CD4-positive, alpha-beta T cell treated with Interleukin-12 subunit alpha and Interleukin-12 subunit beta, for 1 hour (primary cell): ENCODE data around the gene EPDR1.

Source experiments
- DNase-seq: peaks from one replicate; pipeline ENCODE4 v3.0.0-alpha.2; 2020

EPDR1 gene

DNA sequence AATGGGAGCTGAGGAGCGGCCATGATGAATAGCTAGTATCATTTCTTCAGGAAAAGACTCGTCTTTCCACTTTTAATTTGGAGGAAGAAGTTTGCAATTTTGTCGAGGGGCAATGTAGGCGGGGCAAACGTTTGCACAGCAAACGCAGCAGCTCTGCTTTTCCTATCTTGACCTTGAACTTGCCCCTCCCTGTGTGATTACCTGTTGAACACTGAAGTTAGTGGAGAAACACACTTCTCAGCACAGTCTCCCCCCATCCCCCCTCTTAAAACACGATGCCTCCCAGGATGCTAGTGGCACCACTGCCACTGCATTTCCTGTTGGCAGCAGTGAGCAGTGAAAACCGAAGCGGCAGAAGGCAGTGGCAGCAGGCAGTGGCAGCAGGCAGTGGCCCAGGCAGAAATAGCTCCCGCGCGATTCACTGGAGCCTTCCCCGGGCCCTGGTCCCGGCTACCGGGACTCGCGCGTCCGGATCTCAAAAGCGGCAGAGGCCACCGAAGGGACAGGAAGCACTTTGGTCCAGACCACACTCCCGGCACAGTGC is at the start of gene EPDR1:
TSS of gene EPDR1 (plus strand) at position 336 of the 544 bp plus-strand sequence. CDS start 300 bp downstream, outside the sequence.
- peak; percentile 28 for DNase-seq

DNA sequence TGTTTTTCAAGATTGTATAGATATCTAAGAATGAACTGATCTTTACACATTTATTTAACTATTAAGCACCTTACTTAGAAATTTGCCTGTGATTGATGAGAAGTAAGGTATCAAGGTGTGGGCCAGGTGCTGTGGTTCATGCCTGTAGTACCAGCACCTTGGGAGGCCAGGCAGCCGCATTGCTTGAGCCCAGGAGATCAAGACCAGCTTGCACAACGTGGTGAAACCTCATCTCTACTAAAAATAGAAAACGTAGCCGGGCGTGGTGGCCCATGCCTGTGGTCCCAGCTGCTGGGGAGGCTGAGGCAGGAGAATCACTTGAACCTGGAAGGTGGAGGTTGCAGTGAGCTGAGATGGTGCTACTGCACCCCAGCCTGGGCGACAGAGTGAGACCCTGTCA is 38.4 kb upstream of the EPDR1 start:
- DNase-seq: no peak

DNA sequence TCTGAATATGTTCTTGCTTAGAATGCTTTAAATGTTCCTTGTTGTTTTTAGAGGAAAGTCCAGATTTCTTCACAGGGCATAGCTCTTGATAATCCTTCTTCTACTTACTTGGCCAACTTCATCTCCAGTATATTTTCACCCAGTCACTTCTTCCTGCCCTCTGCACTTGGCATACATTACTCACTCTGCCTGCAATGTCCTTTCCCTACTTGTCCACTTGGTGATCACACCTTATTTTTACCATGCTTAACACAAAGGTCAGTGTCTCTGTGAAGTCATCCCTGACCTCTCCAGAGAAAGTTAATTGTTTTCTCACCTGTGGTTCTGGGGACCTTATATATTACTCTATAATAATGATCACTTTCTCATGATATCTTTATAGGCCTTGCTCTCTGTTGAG is 27.1 kb upstream of the EPDR1 start:
- DNase-seq: no peak

DNA sequence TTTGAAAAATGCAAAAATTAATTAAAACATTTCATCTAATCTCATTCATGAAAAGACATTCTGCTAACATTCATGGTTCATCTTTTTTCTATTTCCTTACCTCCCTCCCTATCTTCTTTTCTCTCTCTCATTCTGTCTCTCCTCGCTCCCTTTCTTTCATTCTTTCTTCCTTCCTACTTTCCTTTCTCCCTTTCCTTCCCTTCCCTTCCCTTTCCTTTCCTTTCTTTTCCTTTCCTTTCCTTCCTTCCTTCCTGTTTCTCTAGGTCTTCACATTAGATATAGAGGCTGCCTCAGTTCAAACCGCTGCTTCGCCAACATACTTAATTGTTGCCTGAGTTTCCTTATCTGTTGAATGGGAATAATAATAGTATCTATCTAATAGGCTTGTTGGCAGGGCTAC is 25.8 kb upstream of the EPDR1 start:
- no peak for DNase-seq

DNA sequence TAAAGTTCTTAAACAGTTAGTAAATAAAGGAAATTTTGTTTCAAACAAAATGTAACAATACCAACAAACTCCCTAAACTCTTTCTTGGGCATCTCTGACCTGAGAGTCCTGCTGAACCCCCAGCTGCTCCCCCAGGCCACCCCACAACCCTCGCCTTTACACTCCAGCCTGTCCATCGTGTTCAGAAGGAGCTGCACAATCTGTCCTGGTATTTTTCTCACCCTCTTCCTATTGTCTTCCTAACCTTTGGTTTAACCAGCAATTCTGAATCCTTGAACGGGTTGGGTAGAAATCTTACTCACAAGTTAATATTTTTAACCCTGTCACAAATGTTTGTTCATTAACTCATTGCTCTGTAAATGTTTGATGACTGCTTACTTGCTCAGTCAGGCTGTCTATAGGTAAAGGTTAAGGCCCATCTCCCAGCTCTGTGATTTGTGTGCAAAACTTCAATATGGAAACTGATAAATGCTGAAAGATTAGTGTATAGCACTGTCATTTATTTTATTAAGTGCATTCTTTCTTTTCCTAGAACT is 20.7 kb upstream of the EPDR1 start:
- DNase-seq: no peak

- DNase-seq: no peak
These were observed 19.1 kb upstream of the EPDR1 start for GRCh38 chr7:37901236-37901827.

- DNase-seq: no peak
These were observed 18.4 kb upstream of the EPDR1 start for GRCh38 chr7:37901890-37902524.

DNA sequence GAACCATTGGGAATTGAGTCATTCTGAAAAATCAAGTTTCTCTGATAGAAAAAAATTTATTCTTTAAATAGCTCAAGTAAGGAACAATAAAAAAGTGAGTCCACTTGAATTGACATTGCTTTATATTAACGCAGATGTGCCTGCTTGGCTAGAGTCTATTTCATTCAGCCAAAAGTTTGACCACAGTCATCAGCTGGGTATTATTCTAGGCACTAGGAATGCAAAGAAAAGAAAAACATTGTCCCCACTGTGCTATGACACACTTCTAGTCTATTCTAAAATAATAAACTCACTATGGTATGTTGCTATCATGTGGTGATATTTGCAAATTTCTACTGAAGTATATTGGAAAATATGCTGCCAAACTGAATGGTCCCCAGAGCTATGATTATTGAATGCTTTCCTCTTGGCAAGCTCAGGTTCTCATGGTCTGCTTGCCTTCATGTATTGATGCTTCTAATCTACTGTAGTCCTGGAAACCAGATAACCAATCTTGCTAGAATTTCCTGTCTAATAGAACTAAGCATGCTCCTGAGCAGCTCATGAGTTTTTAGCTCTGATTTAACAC is 12.1 kb upstream of the EPDR1 start:
- DNase-seq: no peak

DNA sequence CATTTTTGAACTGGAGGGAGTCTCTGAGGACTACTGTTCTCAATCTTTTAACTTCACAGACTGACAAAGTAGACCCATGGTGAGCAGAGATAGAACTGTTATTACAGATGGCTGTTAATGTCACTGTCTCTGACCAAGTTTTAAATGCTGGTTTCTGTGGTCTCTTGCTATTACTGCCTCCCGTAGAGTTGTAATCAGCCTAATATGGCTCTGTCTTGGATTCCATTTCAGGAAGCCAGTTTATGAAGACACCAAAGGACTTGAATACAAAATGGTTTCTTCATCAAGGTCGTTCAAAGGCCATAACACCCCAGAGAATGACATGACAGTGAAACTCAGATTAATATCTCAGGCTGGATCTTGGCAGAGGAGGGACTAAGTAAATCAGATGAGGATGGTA is 7.7 kb upstream of the EPDR1 start:
- DNase-seq: no peak

- DNase-seq: no peak
These were observed 5.0 kb upstream of the EPDR1 start for GRCh38 chr7:37915438-37915837.

DNA sequence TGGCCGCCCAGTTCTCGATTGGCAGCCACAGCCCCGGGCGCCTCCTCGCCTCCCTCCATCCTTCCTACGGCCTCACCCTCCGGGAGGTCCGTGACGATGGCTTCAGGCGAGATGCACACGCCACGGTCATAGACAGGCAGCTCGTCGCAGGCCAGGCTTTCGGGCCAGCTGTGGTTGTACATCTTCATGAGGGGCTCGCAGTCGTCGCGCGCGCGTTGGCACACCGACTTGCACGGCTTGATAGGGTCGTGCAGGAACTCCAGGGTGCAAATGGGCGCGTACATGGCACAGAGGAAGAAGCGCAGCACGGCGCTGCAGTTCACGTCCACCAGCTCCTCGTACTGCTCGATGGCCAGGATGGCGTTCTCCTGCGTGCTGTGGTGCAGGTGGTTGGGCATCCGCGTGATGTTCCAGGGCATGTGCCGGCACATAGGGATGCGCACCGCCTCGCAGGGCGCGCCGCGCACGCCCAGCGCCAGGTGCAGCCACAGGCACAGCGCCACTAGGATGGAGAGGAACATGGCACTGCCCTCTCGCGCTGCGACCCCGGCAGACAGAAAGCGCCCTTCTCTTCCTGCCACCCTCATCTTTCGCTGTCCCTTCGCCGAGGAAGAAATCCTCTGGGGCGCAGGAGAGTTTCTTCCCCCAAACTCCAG is 4.3 kb upstream of the EPDR1 start:
- no peak for DNase-seq

DNA sequence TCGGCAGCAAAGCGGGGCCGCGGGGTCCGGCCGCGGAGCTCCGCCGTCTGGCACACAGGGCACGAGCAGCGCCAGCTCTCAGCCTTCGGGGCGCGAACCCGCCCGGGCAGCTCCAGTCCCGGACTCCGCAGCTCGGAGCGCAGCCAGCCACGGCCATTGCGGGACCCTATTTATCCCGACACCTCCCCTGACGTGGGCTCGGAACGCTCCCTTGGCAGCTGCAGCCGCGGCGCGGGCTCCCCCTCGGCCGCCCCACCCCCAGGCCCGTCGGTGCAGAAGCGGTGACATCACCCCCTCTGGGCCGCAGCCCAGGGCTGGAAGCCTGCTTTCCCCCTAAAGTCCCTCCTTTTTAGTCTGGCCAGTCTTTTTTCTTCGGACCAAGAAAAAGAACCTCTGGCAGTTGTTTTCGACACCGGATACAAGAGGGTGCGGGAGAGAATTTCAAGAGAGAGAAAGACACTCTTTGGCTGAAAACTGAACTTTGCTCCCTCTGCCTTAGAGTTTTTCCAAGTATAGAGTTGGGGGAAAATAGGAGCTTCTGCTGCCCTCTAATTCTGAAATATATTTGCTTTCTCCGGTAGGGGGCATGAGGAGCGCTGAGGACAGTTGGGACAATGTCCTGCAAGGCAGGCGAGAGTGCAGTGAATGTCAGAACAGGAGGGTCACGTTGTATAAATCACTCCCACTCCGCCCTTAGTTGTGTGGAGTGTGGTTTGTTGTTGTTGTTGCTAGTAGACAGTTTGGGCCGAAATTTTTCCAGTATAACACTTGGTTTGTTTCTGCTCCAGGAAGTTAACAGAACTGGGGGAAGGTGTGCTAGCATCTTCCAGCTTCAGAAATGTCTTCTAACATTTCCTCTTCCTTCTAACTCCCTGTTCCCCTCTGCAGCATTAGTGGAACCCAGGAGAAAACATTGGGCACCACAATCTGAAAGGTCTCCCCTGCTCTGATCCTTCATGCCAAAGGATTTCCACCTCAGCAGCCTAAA is 3.5 kb upstream of the EPDR1 start, which contains the start of gene SFRP4:
TSS of gene SFRP4 (minus strand) at position 145 of the 988 bp plus-strand sequence. CDS start 280 bp downstream, outside the sequence.
- DNase-seq: peak; percentile 6

GRCh38 chr7:37918526-37918925 is 1.9 kb upstream of the EPDR1 start:
- DNase-seq: no peak

GRCh38 chr7:37920849-37921805 is 687 bp downstream of the EPDR1 start:
- DNase-seq: no peak

GRCh38 chr7:37921876-37922275 is 1.4 kb downstream of the EPDR1 start:
- no peak for DNase-seq

GRCh38 chr7:37923996-37924395 is 3.6 kb downstream of the EPDR1 start:
- no peak for DNase-seq

DNA sequence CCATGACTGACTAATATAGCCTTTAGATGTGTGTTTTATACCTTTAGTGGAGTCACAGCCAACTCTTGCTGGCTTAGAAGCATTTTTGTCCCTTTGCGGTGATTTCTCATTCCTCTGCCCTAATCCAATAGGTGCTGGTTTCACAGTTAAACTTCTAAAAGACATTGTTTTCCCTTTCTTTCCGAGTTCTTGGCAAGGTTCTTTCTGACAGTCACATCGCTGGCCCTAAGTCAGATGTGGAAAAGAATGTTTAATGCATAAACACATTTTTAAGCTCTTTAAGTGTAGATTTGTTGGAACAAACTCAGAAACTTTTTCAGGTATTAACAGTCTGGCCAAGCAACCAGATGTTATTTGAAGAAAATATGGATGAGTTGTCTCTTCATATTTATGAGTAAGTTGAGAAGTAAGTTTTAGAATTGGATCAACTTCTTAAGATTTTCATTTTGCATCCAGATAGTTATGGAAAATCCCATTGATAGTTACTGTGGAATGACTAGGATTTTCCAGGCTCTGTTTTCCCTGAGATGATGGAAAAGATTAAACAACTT is 4.1 kb downstream of the EPDR1 start:
- DNase-seq: no peak

GRCh38 chr7:37925620-37926019 is 5.2 kb downstream of the EPDR1 start:
- no peak for DNase-seq

- DNase-seq: no peak
These were observed 7.5 kb downstream of the EPDR1 start for GRCh38 chr7:37927773-37928444.

DNA sequence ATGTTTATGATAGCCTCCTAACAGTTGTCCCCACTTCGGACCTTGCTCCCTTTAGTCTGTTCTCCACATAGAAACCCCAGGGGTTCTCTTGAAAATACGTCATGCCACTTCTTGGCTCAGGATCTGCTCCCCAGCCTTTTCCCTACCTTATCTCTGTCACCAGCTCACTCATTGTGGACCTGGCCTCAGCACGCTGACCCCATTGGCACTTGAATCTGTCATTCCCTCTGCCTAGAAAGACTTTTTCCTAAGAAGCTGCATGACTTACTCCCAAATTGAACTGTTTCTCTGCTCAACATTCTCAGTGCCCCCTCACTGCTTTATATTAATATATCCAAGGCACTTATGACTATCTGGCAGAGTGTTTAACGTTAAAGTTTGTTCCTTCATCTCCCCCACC is 8.4 kb downstream of the EPDR1 start:
- no peak for DNase-seq
